Measurements from ENCODE around the gene SERP2. TPM values are rescaled to one million over a fixed set of nuclear protein-coding genes. Genes with fewer than 3 reads are reported as not detected.

SERP2 gene
- total RNA-seq, 1 experiment from 2014 or later: not detected

- POLR2A ChIA-PET: no interaction called here
- Histone ChIP-seq H3K4me1 (ENCODE audit: control insufficient read depth in 1 of 2, insufficient read depth in 2 of 2, low read length in 2 of 2) (peaks cover 14 to 27% of the 10 kb centered on the region in 2 experiments), H3K9me2 (ENCODE audit: insufficient read depth) (no peaks in the 10 kb centered on the region), H3K9ac (ENCODE audit: low read length) (no peak overlapping the region), H3K27ac (ENCODE audit: low read depth, low read length) (no peak overlapping the region), H3K4me2 (ENCODE audit: low read length) (no peak overlapping the region), H3K27me3 (ENCODE audit: insufficient read depth, low read length) (no peaks in the 10 kb centered on the region), H3K79me2 (ENCODE audit: insufficient read depth, low read length) (no peaks in the 10 kb centered on the region), H3K9me3 (ENCODE audit: control insufficient read depth in 1 of 2, insufficient read depth in 1 of 2, low read depth in 1 of 2, low read length in 2 of 2) (no peaks in the 10 kb centered on the region), H3K36me3 (ENCODE audit: control insufficient read depth in 1 of 2, insufficient read depth in 2 of 2, low read length in 2 of 2) (no peaks in the 10 kb centered on the region), H3K4me3 (replicated peaks in 1 of 2; ENCODE audit: low read depth in 1 of 2, low read length in 2 of 2) (no peak overlapping the region), H4K20me1 (ENCODE audit: insufficient read depth) (no peaks in the 10 kb centered on the region), H2AFZ (ENCODE audit: low read depth, low read length, poor library complexity, severe bottlenecking) (no peak overlapping the region)
- CTCF ChIA-PET: no interaction called here
- DNase-seq (ENCODE audit: low read depth, low spot score): no peak
- no TSS peak for BruUV-seq (replicated peaks)
- RAD21 ChIA-PET (ENCODE audit: low non-redundant PET in 1 of 2, low total read pairs in 2 of 2, uncharacterized antibody in 2 of 2, unreplicated experiment in 2 of 2): no interaction called here
- ATAC-seq: no peak
- no peak for TF ChIP-seq ZBTB33 (IDR thresholded peaks at IDR 0.05; ENCODE audit: extremely low read depth, insufficient replicate concordance, low read length)
- no peak for TF ChIP-seq POLR2A (IDR thresholded peaks at IDR 0.05; ENCODE audit: borderline replicate concordance, extremely low read depth, insufficient read depth, insufficient read length)
- TF ChIP-seq EZH2 (IDR thresholded peaks at IDR 0.05): no peak
- TF ChIP-seq CTCF (IDR thresholded peaks at IDR 0.05 in 2 of 3, conservative IDR thresholded peaks at IDR 0.05 in 1 of 3; ENCODE audit: borderline replicate concordance in 1 of 3, insufficient read depth in 1 of 3, low read depth in 2 of 3, low read length in 2 of 3): no peak
- TF ChIP-seq EZH2phosphoT487 (IDR thresholded peaks at IDR 0.05; ENCODE audit: borderline replicate concordance): no peak
- no peak for TF ChIP-seq POLR2AphosphoS5 (IDR thresholded peaks at IDR 0.05; ENCODE audit: low read depth, low read length)
- no peak for TF ChIP-seq EGR1 (IDR thresholded peaks at IDR 0.05; ENCODE audit: low read depth)
- TF ChIP-seq SP1 (IDR thresholded peaks at IDR 0.05; ENCODE audit: low read depth): no peak
- TF ChIP-seq ATF3 (IDR thresholded peaks at IDR 0.05): no peak
- no peak for TF ChIP-seq CEBPB (IDR thresholded peaks at IDR 0.05; ENCODE audit: low read depth)
- no peak for TF ChIP-seq ZNF274 (IDR thresholded peaks at IDR 0.05; ENCODE audit: low read depth, low read length)
- no peak for TF ChIP-seq SRF (IDR thresholded peaks at IDR 0.05; ENCODE audit: low read depth)
- no peak for TF ChIP-seq ELF1 (IDR thresholded peaks at IDR 0.05; ENCODE audit: borderline replicate concordance, low read depth)
- no peak for TF ChIP-seq TCF7L2 (IDR thresholded peaks at IDR 0.05; ENCODE audit: borderline replicate concordance, extremely low read depth, insufficient read depth, insufficient read length)
- TF ChIP-seq YY1 (IDR thresholded peaks at IDR 0.05; ENCODE audit: extremely low read depth, insufficient replicate concordance, low read depth, low read length): no peak
- TF ChIP-seq SIN3A (IDR thresholded peaks at IDR 0.05; ENCODE audit: low read depth): no peak
- TF ChIP-seq, protein P1, sequence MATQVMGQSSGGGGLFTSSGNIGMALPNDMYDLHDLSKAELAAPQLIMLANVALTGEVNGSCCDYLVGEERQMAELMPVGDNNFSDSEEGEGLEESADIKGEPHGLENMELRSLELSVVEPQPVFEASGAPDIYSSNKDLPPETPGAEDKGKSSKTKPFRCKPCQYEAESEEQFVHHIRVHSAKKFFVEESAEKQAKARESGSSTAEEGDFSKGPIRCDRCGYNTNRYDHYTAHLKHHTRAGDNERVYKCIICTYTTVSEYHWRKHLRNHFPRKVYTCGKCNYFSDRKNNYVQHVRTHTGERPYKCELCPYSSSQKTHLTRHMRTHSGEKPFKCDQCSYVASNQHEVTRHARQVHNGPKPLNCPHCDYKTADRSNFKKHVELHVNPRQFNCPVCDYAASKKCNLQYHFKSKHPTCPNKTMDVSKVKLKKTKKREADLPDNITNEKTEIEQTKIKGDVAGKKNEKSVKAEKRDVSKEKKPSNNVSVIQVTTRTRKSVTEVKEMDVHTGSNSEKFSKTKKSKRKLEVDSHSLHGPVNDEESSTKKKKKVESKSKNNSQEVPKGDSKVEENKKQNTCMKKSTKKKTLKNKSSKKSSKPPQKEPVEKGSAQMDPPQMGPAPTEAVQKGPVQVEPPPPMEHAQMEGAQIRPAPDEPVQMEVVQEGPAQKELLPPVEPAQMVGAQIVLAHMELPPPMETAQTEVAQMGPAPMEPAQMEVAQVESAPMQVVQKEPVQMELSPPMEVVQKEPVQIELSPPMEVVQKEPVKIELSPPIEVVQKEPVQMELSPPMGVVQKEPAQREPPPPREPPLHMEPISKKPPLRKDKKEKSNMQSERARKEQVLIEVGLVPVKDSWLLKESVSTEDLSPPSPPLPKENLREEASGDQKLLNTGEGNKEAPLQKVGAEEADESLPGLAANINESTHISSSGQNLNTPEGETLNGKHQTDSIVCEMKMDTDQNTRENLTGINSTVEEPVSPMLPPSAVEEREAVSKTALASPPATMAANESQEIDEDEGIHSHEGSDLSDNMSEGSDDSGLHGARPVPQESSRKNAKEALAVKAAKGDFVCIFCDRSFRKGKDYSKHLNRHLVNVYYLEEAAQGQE (IDR thresholded peaks at IDR 0.05; ENCODE audit: low read depth): no peak
- intact Hi-C loops (cut with micrococcal nuclease): no loop called here
Observed at GRCh38 chr13:44406617-44407016, 33.0 kb downstream of the SERP2 start.

Data from HCT116 (cell line).